Endothelial cell of umbilical vein (primary cell): ENCODE measurements around the gene SV2C. TPM values are rescaled to one million over a fixed set of nuclear protein-coding genes. Genes with fewer than 3 reads are reported as not detected.

Experiments
- BruUV-seq: library from RNA; stranded (reverse); fragments of 400-500 nt; replicated peaks from 2 replicates; lab custom pipeline; 2021; lab: Mats Ljungman, UMichigan
- CTCF ChIA-PET: fragments of 300-600, 350-600 bp; sonication (Branson Sonifier 250); formaldehyde crosslinking; loops from one replicate; lab custom pipeline; 2021; ENCODE audit warnings: antibody characterized with exemption, inconsistent platforms; lab: Charles Lee
- POLR2A ChIA-PET: fragments of 300-600, 350-600 bp; sonication (Branson Sonifier 250); formaldehyde crosslinking; loops from one replicate; lab custom pipeline; 2021; ENCODE audit warnings: antibody characterized with exemption, inconsistent platforms; lab: Charles Lee
- DNase-seq: peaks from one replicate; pipeline ENCODE4 v3.0.0-alpha.2; 2011; ENCODE audit warnings: low read depth, low spot score
- FAIRE-seq: peaks from 2 replicates; lab custom pipeline; 2011; peaks lifted over from hg19 to GRCh38; lab: Jason Lieb, UNC
- H2AFZ ChIP-seq: 2 replicates; pipeline ENCODE4 v1.6.0; 2012; ENCODE audit warnings: low read depth, low read length, control low read depth, inconsistent platforms
- H3K27ac ChIP-seq: 2 replicates; pipeline ENCODE4 v1.5.1; 2011; ENCODE audit warnings: low read depth, mild to moderate bottlenecking, control low read depth, low read length, moderate library complexity; ENCODE audit not compliant: insufficient read depth
- H3K27me3 ChIP-seq, 2 experiments: 2 replicates each; pipeline versions ENCODE4 v1.6.0 to v1.6.1; 2011; ENCODE audit warnings: low read length in 2 of 2, mixed read lengths in 1 of 2; ENCODE audit not compliant: control insufficient read depth in 2 of 2, insufficient read depth in 2 of 2
- H3K36me3 ChIP-seq, 2 experiments: 2 replicates in 1 of 2; 3 replicates in 1 of 2; pipeline ENCODE4 v1.5.1; 2011; ENCODE audit warnings: low read length in 2 of 2, mild to moderate bottlenecking in 1 of 2, moderate library complexity in 1 of 2; ENCODE audit not compliant: control insufficient read depth in 2 of 2, insufficient read depth in 2 of 2; ENCODE audit errors: extremely low read depth in 1 of 2
- H3K4me1 ChIP-seq: 3 replicates; pipeline ENCODE4 v1.5.1; 2011; ENCODE audit warnings: mild to moderate bottlenecking, low read length; ENCODE audit not compliant: control insufficient read depth, insufficient read depth; ENCODE audit errors: extremely low read depth
- H3K4me2 ChIP-seq: 2 replicates; pipeline ENCODE4 v1.6.1; 2011; ENCODE audit warnings: low read length, control low read depth, mixed read lengths; ENCODE audit not compliant: insufficient read depth
- H3K4me3 ChIP-seq, 3 experiments: fragments of 200-600 bp in 1 of 3; sonication (generic), shearing (Covaris generic) in 1 of 3; replicated peaks in 1 of 3; 2 replicates each; pipeline ENCODE4 v1.5.1; 2011 to 2016; ENCODE audit warnings: control low read depth in 3 of 3, low read length in 3 of 3, mild to moderate bottlenecking in 2 of 3, inconsistent platforms in 1 of 3, low read depth in 1 of 3, moderate library complexity in 1 of 3; ENCODE audit not compliant: insufficient read depth in 1 of 3
- H3K79me2 ChIP-seq: 2 replicates; pipeline ENCODE4 v1.6.0; 2012; ENCODE audit warnings: low read length, inconsistent platforms; ENCODE audit not compliant: control insufficient read depth, insufficient read depth
- H3K9ac ChIP-seq: replicated peaks from 2 replicates; pipeline ENCODE3; 2011; ENCODE audit warnings: low read length, control low read depth; ENCODE audit not compliant: insufficient read depth; ENCODE audit errors: extremely low read depth
- H3K9me1 ChIP-seq: replicated peaks from 3 replicates; pipeline ENCODE4 v1.6.0; 2011; ENCODE audit warnings: mild to moderate bottlenecking, low read length; ENCODE audit not compliant: control insufficient read depth, insufficient read depth; ENCODE audit errors: extremely low read depth
- H3K9me3 ChIP-seq: replicated peaks from 2 replicates; pipeline ENCODE4 v1.5.1; 2012; ENCODE audit warnings: low read length, inconsistent platforms; ENCODE audit not compliant: control insufficient read depth, insufficient read depth
- H4K20me1 ChIP-seq: replicated peaks from 2 replicates; pipeline ENCODE3; 2011; ENCODE audit warnings: mild to moderate bottlenecking, low read length; ENCODE audit not compliant: control insufficient read depth, insufficient read depth; ENCODE audit errors: extremely low read depth
- EZH2 ChIP-seq: IDR thresholded peaks from 2 replicates; pipeline ENCODE4 v1.6.1; 2012; ENCODE audit warnings: borderline replicate concordance, low read depth, mild to moderate bottlenecking, moderate library complexity, low read length, inconsistent platforms; ENCODE audit not compliant: severe bottlenecking
- FOS ChIP-seq: IDR thresholded peaks from 2 replicates; pipeline ENCODE4 v1.6.1; 2011; ENCODE audit warnings: mild to moderate bottlenecking, low read length, moderate library complexity, borderline replicate concordance; ENCODE audit not compliant: insufficient read depth
- GATA2 ChIP-seq: IDR thresholded peaks from 2 replicates; pipeline ENCODE4 v1.7.0; 2011; ENCODE audit warnings: low read depth, mild to moderate bottlenecking, moderate library complexity, mixed read lengths, low read length; ENCODE audit not compliant: insufficient read length, insufficient read depth
- JUN ChIP-seq: IDR thresholded peaks from 2 replicates; pipeline ENCODE4 v1.6.1; 2011; ENCODE audit warnings: borderline replicate concordance, low read depth; ENCODE audit not compliant: insufficient read length, insufficient read depth
- MYC ChIP-seq: IDR thresholded peaks from one replicate; pipeline ENCODE4 v1.6.1; 2011; ENCODE audit warnings: mild to moderate bottlenecking, low read depth, low read length
- POLR2A ChIP-seq: IDR thresholded peaks from 2 replicates; pipeline ENCODE4 v1.6.1; 2012; ENCODE audit warnings: low read depth, mild to moderate bottlenecking, control low read depth, low read length
- POLR2AphosphoS5 ChIP-seq: IDR thresholded peaks from 2 replicates; pipeline ENCODE4 v1.6.1; 2012; ENCODE audit warnings: low read depth, mild to moderate bottlenecking, control low read depth, low read length, moderate library complexity; ENCODE audit not compliant: insufficient read depth
- dilution Hi-C: fragments of 300-500 bp; cut with MboI; formaldehyde crosslinking; loops from one replicate; pipeline ENCODE4 v1.15.0; 2019; ENCODE audit warnings: low sequenced_read_pairs; ENCODE audit not compliant: extremely low pct_ligation_motif_present
- intact Hi-C: fragments of 100-400 bp; cut with micrococcal nuclease; formaldehyde crosslinking; loops from one replicate; pipeline ENCODE4 v1.10.0; 2022
- polyA plus RNA-seq, 4 experiments: library from polyadenylated mRNA; depleted of rRNA in 3 of 4; stranded (reverse) in 3 of 4; unstranded in 1 of 4; fragments of >200 nt; gene quantifications; 2 replicates each; pipeline versions ENCODE4 v1.2.1 to v1.2.3, GENCODE V29; 2011 to 2012; ENCODE audit warnings: missing spikeins in 1 of 4
- total RNA-seq: library from RNA; stranded (reverse); gene quantifications from 2 replicates; pipeline ENCODE4 v1.2.3, GENCODE V29; 2021
- TF ChIP-seq, protein P1 (sequence below): IDR thresholded peaks from 2 replicates; pipeline ENCODE4 v1.6.1; 2011; ENCODE audit not compliant: insufficient read depth, insufficient read length
- TF ChIP-seq, protein P2 (sequence below), 2 donors: IDR thresholded peaks; 1 replicate in 1 of 2; 2 replicates in 1 of 2; pipeline ENCODE4 v1.5.1; 2011; ENCODE audit warnings: low read length in 2 of 2, mild to moderate bottlenecking in 2 of 2, moderate library complexity in 2 of 2, control low read depth in 1 of 2, inconsistent platforms in 1 of 2, low read depth in 1 of 2; ENCODE audit not compliant: insufficient read depth in 1 of 2; ENCODE audit errors: extremely low read depth in 1 of 2

The SV2C gene
- total and polyA plus RNA-seq, 2 donors (not counting 3 experiments of a cell fraction or from before 2014, with no cell fraction given), result not detected

DNA sequence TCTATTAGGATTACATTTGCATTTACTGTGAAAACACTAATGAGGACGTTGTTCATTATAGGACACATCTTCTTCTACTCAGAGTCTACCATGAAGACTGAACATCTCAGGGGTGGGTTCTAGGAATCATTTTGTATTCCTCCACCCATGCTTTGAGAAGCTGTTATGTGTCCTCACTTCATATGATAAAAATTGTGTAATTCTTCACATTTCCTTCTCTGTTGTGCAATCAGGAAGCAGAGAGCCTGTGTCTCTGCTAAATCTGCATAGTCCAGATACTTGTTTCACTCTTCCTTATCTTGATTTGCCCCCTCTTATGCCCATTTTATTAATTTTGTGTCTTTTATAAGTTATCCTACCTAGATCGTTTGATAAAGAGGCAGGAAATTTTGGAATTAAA lies 222.1 kb downstream of the SV2C start:
- Histone ChIP-seq H3K79me2 (no peaks in the 10 kb centered on the region), H2AFZ (no peak overlapping the region), H3K9me3 (no peaks in the 10 kb centered on the region), H3K9ac (no peak overlapping the region), H3K27me3 (peaks cover 0 to 2% of the 10 kb centered on the region in 2 experiments), H3K4me3 (no peak overlapping the region), H4K20me1 (no peaks in the 10 kb centered on the region), H3K4me2 (no peak overlapping the region), H3K4me1 (no peaks in the 10 kb centered on the region), H3K36me3 (no peaks in the 10 kb centered on the region), H3K9me1 (no peaks in the 10 kb centered on the region), H3K27ac (no peak overlapping the region)
- BruUV-seq, result no TSS peak
- dilution Hi-C loops, result no loop called here
- no peak for DNase-seq
- POLR2A ChIA-PET, result no interaction called here
- TF ChIP-seq POLR2A, result no peak
- no peak for TF ChIP-seq FOS
- TF ChIP-seq EZH2, result no peak
- TF ChIP-seq, protein P1, sequence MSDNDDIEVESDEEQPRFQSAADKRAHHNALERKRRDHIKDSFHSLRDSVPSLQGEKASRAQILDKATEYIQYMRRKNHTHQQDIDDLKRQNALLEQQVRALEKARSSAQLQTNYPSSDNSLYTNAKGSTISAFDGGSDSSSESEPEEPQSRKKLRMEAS, result no peak
- TF ChIP-seq, protein P2, sequence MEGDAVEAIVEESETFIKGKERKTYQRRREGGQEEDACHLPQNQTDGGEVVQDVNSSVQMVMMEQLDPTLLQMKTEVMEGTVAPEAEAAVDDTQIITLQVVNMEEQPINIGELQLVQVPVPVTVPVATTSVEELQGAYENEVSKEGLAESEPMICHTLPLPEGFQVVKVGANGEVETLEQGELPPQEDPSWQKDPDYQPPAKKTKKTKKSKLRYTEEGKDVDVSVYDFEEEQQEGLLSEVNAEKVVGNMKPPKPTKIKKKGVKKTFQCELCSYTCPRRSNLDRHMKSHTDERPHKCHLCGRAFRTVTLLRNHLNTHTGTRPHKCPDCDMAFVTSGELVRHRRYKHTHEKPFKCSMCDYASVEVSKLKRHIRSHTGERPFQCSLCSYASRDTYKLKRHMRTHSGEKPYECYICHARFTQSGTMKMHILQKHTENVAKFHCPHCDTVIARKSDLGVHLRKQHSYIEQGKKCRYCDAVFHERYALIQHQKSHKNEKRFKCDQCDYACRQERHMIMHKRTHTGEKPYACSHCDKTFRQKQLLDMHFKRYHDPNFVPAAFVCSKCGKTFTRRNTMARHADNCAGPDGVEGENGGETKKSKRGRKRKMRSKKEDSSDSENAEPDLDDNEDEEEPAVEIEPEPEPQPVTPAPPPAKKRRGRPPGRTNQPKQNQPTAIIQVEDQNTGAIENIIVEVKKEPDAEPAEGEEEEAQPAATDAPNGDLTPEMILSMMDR (IDR thresholded peaks at IDR 0.05; ENCODE audit: extremely low read depth in 1 of 2, insufficient read depth in 1 of 2, low read depth in 1 of 2, low read length in 2 of 2), result no peak
- no peak for TF ChIP-seq MYC
- TF ChIP-seq JUN, result no peak
- TF ChIP-seq POLR2AphosphoS5, result no peak
- no peak for TF ChIP-seq GATA2
- intact Hi-C loops, result no loop called here
- CTCF ChIA-PET, result no interaction called here
- FAIRE-seq, result no peak
